T-helper 1 cell treated with Interleukin-12 subunit alpha and Interleukin-12 subunit beta and Interleukin-4 antibody, amounts not matched to agents 30 μg/mL and 1 μg/mL, for 36 hours (primary cell): ENCODE data around the gene MASP1.
"Not testable (repeated sequence)": the region's sequence is repeated elsewhere in the genome, so short reads cannot be mapped to it uniquely, and the experiment has no call there.

ENCODE experiments used
- H3K27ac Mint-ChIP-seq: one replicate; pipeline ENCODE4 v1.8.0; 2021; ENCODE audit warnings: mild to moderate bottlenecking, mixed read lengths
- H3K27me3 Mint-ChIP-seq: one replicate; pipeline ENCODE4 v1.8.0; 2021; ENCODE audit warnings: low read depth, mixed read lengths
- H3K36me3 Mint-ChIP-seq: one replicate; pipeline ENCODE4 v1.8.0; 2021; ENCODE audit warnings: low read depth, mixed read lengths
- H3K4me1 Mint-ChIP-seq: one replicate; pipeline ENCODE4 v1.8.0; 2021; ENCODE audit warnings: low read depth, mixed read lengths
- H3K4me3 Mint-ChIP-seq: one replicate; pipeline ENCODE4 v1.8.0; 2021; ENCODE audit warnings: mild to moderate bottlenecking, moderate library complexity, mixed read lengths
- H3K9me3 Mint-ChIP-seq: one replicate; pipeline ENCODE4 v1.8.0; 2021; ENCODE audit warnings: mixed read lengths

MASP1 gene

DNA sequence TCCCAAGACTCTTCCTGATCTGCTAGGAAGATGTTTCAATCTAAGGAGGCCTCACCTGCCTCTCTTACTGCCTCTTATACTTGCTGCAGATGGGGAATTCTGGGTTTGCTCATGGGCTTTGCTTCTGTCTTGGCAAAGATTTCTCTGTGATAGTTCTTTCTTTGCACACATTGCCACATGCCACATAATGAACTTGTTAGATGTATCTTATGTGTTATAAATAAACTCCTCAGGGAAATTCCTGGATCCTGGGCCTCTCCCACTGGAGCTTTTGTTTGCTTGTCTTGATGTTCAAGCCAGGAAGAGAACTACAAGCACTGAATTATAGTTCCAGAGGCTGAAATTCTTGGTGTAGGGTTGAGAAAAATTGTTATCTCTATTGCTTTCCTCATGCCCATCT lies 82.0 kb downstream of the MASP1 start:
- H3K27ac Mint-ChIP-seq = no peak overlapping the region
- no peaks in the 10 kb centered on the region for H3K4me1 Mint-ChIP-seq
- no peak overlapping the region for H3K4me3 Mint-ChIP-seq

DNA sequence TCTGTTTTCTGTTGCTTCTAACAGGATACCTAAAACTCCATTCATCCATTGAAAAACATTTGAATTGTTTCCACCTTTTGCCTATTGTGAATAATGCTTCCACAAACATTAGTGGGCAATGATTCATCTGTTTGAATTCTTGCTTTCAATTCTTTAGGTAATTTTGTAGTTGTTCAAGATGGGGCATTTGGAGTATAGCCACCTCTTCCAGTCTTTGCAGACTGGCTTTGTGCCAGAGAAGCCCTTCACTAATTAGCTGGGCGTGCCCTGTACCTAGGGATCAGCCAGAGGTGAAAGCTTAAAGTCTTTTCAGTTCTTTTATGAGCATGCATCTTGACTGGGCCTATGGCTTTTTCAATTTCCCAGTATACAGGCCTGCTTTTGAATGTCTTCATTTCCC lies 83.4 kb downstream of the MASP1 start:
- no peaks in the 10 kb centered on the region for H3K4me1 Mint-ChIP-seq
- H3K36me3 Mint-ChIP-seq = no peaks in the 10 kb centered on the region
- H3K27me3 Mint-ChIP-seq = peaks cover 25% of the 10 kb centered on the region
- no peak overlapping the region for H3K27ac Mint-ChIP-seq
- H3K4me3 Mint-ChIP-seq = no peak overlapping the region
- H3K9me3 Mint-ChIP-seq = no peaks in the 10 kb centered on the region

More for the DNA sequence above, 82.0 kb downstream of the MASP1 start:
- no peaks in the 10 kb centered on the region for H3K9me3 Mint-ChIP-seq
- H3K27me3 Mint-ChIP-seq = peaks cover 29% of the 10 kb centered on the region
- no peaks in the 10 kb centered on the region for H3K36me3 Mint-ChIP-seq

DNA sequence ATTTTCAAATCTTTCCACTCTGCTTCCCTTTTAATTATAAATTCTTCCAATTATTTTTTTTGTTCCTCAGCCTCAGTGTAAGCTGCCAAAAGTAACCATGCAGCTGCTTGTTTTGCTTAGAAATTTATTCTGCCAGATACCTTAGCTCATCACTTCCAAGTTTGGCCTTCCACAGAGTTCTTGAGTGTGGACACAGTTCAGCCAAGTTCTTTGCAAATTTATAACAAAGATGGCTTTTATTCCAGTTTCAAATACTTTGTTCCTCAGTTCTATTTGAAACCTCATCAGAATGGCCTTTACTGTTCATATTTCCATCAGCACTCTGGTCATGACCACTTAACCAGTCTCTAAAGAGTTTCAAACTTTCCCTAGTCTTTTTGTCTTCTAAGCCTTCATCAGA lies 83.9 kb downstream of the MASP1 start:
- H3K4me3 Mint-ChIP-seq = no peak overlapping the region
- no peaks in the 10 kb centered on the region for H3K4me1 Mint-ChIP-seq
- H3K27ac Mint-ChIP-seq = no peak overlapping the region
- H3K36me3 Mint-ChIP-seq = no peaks in the 10 kb centered on the region
- H3K27me3 Mint-ChIP-seq = peaks cover 30% of the 10 kb centered on the region
- H3K9me3 Mint-ChIP-seq = no peaks in the 10 kb centered on the region

DNA sequence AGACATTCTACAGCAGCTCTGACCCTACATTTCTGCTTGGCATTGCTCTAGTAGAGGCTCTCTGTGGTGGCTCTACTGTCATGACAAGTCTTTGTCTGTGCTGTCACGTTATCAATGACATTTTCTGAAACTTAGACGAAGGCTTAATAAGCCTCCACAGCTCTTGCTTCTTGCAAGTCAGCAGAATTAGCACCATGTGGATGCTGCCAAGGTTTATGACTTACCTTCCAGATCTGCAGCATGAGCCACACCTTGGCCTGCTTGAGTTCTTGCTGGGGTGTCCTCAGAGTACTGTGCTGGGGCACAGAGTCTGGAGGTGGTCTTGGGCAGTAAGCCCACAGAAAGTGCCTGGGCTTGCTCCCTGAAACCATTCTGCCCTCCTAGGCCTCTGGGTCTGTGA lies 84.5 kb downstream of the MASP1 start:
- Mint-ChIP-seq H3K4me1 (no peaks in the 10 kb centered on the region), H3K9me3 (no peaks in the 10 kb centered on the region), H3K27me3 (peaks cover 36% of the 10 kb centered on the region), H3K4me3 (no peak overlapping the region), H3K36me3 (no peaks in the 10 kb centered on the region), H3K27ac (no peak overlapping the region)

DNA sequence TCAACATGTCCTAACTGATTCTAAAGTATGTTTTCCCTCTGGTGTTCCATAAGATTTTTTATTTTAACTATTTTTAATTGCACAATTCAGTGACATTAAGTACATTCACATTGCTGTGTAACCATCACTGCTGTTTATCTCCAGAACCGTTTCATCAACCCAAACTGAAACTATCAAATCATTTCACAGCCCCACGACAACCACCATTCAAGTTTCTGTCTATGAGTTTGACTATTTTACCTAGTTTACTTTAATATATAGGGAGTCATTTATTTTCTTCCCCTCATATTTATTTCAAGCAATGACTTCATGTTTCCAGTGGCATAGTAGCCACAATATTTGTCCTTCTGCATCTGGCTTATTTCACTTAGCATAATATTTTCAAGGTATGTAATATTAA lies 85.9 kb downstream of the MASP1 start:
- H3K27ac Mint-ChIP-seq = no peak overlapping the region
- no peaks in the 10 kb centered on the region for H3K4me1 Mint-ChIP-seq
- H3K4me3 Mint-ChIP-seq = no peak overlapping the region
- H3K27me3 Mint-ChIP-seq = peaks cover 45% of the 10 kb centered on the region
- H3K36me3 Mint-ChIP-seq = no peaks in the 10 kb centered on the region
- H3K9me3 Mint-ChIP-seq = no peaks in the 10 kb centered on the region

DNA sequence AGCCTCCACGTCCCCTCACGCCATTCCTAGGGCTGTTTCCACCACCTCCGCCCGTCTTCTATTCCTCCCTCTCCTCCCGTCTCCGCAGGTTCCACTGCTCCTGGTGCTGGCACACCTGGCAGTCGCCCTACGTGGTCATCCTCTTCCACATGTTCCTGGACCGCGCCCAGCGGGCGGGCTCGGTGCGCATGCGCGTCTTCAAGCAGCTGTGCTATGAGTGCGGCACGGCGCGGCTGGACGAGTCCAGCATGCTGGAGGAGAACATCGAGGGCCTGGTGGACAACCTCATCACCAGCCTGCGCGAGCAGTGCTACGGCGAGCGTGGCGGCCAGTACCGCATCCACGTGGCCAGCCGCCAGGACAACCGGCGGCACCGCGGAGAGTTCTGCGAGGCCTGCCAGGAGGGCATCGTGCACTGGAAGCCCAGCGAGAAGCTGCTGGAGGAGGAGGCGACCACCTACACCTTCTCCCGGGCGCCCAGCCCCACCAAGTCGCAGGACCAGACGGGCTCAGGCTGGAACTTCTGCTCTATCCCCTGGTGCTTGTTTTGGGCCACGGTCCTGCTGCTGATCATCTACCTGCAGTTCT lies 92.0 kb downstream of the MASP1 start:
- not testable (repeated sequence) for H3K36me3 Mint-ChIP-seq, H3K27ac Mint-ChIP-seq, H3K4me1 Mint-ChIP-seq, H3K9me3 Mint-ChIP-seq, H3K4me3 Mint-ChIP-seq
- H3K27me3 Mint-ChIP-seq = peaks cover 31% of the 10 kb centered on the region

DNA sequence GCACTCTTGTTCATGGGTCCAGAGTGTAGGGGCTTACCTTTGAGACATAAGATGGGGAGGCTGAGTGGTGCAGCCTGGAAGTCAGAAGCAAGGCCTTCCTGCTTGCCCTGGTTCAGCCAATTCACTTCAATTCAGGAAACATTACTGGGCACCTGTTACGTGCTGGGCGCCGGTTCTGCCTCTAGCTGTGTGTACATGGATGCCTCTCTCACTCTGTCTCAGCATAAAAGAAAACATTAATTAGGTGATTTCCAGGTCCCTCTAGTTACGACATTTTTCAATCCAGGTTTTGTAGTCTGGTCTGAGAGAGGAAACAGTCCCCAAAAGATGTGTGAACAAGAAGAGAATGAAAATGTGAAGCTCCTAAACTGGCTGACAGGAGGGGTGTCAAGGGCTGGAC lies 93.0 kb downstream of the MASP1 start:
- Mint-ChIP-seq H3K4me3 (no peak overlapping the region), H3K4me1 (no peaks in the 10 kb centered on the region), H3K36me3 (no peaks in the 10 kb centered on the region), H3K27ac (no peak overlapping the region), H3K9me3 (no peaks in the 10 kb centered on the region), H3K27me3 (peaks cover 37% of the 10 kb centered on the region)

DNA sequence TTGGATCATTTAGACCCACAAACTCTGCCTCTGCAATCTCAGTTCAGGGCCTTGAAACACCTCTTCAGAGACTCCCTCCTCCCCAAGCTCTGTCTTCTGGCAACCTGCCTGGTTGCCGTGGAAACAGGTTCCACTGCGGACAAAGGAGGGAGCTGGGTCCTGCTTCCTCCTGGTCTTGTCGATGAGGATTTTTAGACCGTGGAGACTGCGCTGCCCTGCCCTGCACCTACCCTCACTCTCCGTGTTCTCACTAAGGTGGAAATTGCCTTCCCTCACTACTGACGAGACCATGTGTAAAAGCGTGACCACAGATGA lies 94.2 kb downstream of the MASP1 start, which contains the start of gene RTP1:
RTP1 (plus strand) TSS at position 152 of the 315 bp plus-strand sequence; CDS start at position 182, 30 bp downstream.
- no peaks in the 10 kb centered on the region for H3K4me1 Mint-ChIP-seq
- no peaks in the 10 kb centered on the region for H3K36me3 Mint-ChIP-seq
- H3K9me3 Mint-ChIP-seq = no peaks in the 10 kb centered on the region
- H3K27me3 Mint-ChIP-seq = peaks cover 39% of the 10 kb centered on the region
- H3K4me3 Mint-ChIP-seq = no peak within 1 kb of the TSS
- no peak within 1 kb of the TSS for H3K27ac Mint-ChIP-seq

DNA sequence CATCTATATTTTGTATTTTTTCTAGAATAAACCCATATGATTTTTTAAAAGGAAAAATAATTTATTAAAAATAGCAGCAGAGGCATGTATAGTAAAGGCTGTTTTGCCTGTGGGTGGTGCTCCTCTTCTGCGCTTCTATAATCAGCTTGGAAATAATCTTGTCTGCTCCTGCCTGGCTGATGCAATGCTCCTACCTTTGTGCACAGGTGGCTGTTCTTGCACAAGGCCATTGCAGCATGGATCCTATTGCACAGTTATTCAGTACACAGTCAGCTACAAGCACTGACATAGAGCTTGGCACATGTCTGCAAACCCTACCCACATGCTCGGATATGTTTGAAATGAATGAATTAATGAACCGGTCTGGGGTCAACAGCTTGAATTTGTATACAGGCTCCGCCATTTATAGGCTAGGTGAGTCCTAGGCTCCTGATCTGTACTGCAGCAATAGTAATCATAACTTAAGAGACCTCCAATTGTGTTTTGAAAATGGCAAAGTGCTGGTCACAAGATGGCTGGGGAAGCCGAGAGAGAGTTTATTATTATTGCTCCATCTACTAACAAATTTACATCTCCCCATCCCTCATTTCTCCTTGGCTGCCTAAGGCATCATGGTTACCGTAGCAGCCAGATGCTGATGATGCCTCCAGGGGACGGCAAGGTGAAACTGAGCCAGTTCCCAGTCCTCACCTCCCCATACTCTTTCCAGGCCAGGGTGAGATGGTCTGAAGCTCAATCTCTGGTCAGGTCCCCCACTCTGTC lies 94.8 kb downstream of the MASP1 start:
- Mint-ChIP-seq H3K36me3 (no peaks in the 10 kb centered on the region), H3K27ac (no peak overlapping the region), H3K27me3 (peaks cover 35% of the 10 kb centered on the region), H3K4me3 (no peak overlapping the region), H3K9me3 (no peaks in the 10 kb centered on the region), H3K4me1 (no peaks in the 10 kb centered on the region)

DNA sequence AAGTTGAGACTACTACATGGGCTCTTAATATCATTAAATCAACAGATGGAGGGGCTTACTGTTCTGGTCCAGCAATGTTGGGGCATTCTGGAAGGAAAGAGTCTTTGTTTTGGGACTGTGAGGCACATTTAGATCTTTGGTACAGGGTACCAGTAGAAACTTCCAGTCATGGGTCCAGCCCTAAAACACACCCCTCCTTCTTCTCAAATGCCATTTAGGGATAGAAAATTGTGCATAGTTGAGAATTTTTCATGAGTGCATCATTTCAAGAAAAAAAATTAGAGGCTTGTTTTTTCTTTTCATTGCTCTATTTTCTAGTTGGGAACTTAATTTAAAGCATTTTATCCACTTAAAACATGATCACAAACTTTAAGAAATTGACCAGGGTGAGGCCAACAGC lies 98.4 kb downstream of the MASP1 start:
- no peak overlapping the region for H3K27ac Mint-ChIP-seq
- peaks cover 6% of the 10 kb centered on the region for H3K9me3 Mint-ChIP-seq
- H3K4me1 Mint-ChIP-seq = no peaks in the 10 kb centered on the region
- peaks cover 56% of the 10 kb centered on the region for H3K27me3 Mint-ChIP-seq
- H3K4me3 Mint-ChIP-seq = no peak overlapping the region
- no peaks in the 10 kb centered on the region for H3K36me3 Mint-ChIP-seq

DNA sequence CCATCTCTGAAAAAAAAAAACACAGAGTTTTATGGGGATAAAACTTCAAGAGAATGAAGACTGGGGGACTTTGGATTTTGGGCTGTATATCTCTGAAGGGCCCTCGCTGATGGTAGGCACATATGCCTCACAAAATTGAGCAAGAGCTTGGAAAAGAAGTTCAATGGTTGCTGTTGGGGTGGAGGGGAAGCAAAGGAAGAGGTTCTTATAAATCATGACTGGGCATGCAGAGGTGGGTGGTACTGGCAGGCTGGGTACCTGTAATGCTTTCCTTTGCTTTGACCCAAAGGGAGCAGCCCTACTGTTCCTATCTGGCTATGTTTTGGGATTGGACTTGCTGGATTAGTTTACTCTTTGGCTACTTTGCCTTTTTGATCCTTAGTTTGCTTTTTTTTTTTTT lies 100.3 kb downstream of the MASP1 start:
- no peaks in the 10 kb centered on the region for H3K36me3 Mint-ChIP-seq
- peaks cover 64% of the 10 kb centered on the region for H3K27me3 Mint-ChIP-seq
- H3K4me3 Mint-ChIP-seq = no peak overlapping the region

DNA sequence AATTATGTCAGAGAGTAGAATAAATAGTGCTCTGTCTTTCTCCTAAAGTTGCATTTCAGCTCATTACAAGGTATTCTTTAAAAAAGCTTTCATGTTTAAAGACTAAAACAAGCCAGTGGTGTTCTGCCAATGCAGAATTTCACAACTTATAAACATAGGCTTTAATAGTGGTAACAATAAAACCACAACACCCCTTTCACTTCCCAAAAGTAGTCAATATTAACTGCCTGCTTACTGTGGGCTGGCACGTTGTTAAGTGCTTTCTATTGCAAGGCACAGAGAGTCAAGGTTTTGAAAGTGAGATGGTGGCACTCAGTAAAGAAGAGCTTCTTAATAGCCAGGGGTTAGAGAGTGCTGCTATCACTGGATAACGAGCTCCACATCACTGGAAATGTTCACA lies 102.6 kb downstream of the MASP1 start:
- Mint-ChIP-seq H3K36me3 (no peaks in the 10 kb centered on the region), H3K4me3 (no peak overlapping the region), H3K9me3 (peaks cover 10% of the 10 kb centered on the region), H3K27me3 (peaks cover 51% of the 10 kb centered on the region), H3K4me1 (no peaks in the 10 kb centered on the region), H3K27ac (no peak overlapping the region)

More for the DNA sequence above, 100.3 kb downstream of the MASP1 start:
- Mint-ChIP-seq H3K9me3 (peaks cover 10% of the 10 kb centered on the region), H3K4me1 (no peaks in the 10 kb centered on the region), H3K27ac (no peak overlapping the region)

DNA sequence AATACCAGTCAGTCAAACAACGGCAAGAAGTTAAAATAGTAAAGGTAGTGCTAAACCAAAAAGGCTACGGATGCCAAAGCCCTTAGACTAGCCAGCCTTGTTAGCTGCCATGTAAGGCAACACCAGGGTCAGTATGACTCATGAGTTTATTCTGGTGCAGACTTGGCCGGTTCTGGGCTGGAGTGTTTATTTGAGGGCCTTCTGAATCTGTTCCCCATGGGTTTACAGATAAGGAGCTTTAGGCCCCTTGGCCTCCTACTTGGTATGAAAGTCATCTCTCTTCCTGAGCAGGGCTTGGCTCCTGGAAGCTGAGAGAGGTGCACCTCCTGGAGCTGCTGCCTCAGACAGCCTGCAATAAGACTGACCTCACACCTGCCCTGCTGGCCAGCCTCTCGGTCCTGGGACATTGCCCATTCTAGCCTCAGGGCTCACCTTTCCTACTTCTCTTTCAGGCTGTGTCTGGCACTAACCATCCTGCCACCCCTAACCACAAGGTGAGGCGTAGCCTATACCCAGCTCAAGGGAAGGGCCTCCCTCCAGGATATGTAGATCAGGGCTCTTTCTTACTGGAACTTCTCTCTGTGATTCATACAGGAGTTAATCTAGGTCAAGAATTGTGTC lies 104.6 kb downstream of the MASP1 start:
- no peak overlapping the region for H3K27ac Mint-ChIP-seq
- no peaks in the 10 kb centered on the region for H3K36me3 Mint-ChIP-seq
- H3K9me3 Mint-ChIP-seq = peaks cover 10% of the 10 kb centered on the region
- H3K27me3 Mint-ChIP-seq = peaks cover 36% of the 10 kb centered on the region
- H3K4me1 Mint-ChIP-seq = no peaks in the 10 kb centered on the region
- no peak overlapping the region for H3K4me3 Mint-ChIP-seq

DNA sequence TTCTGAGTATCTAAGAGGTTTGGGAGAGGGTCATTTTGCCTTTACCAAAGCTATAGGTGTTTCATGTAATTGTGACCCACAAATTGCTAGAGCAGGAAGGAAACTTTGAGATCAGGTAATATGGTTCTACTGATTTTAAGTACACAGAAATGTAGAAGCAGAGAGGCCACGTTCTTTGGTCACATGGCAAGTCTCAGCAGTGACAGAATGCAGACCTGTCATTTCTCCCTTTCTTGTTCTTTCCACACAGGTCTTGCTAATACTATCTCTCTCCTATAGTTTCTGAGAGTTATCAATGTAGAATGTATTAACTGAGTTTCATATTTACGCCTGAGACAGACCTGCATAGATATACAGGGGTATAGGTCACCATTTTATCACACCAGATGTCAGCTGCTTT lies 105.2 kb downstream of the MASP1 start:
- no peaks in the 10 kb centered on the region for H3K36me3 Mint-ChIP-seq
- H3K4me1 Mint-ChIP-seq = no peaks in the 10 kb centered on the region
- no peak overlapping the region for H3K4me3 Mint-ChIP-seq
- peaks cover 10% of the 10 kb centered on the region for H3K9me3 Mint-ChIP-seq
- H3K27ac Mint-ChIP-seq = no peak overlapping the region
- peaks cover 31% of the 10 kb centered on the region for H3K27me3 Mint-ChIP-seq

DNA sequence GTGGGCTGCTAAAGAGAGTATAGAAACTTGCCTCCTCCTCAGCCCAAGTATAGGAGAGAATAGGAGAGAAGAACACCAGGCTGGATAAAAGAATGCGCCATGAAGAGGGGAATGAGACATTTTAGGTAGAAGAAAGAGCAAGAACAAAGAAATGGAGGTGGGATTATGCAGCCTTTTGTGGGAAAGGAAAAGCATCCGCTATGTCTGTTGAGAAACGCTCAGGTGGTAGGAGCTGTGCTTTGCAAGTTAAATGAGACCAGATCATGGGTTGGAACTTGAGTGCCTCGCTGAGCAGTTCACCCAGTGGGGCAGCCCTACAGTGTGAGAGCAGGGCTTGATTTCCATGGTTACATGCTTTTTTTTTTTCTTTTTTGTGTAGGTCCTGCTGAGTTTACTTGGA lies 105.8 kb downstream of the MASP1 start:
- H3K27ac Mint-ChIP-seq = no peak overlapping the region
- no peak overlapping the region for H3K4me3 Mint-ChIP-seq
- no peaks in the 10 kb centered on the region for H3K4me1 Mint-ChIP-seq
- H3K9me3 Mint-ChIP-seq = peaks cover 6% of the 10 kb centered on the region
- H3K27me3 Mint-ChIP-seq = peaks cover 25% of the 10 kb centered on the region
- H3K36me3 Mint-ChIP-seq = no peaks in the 10 kb centered on the region
